Upper lobe of right lung (tissue), 1 donor: ENCODE measurements around the gene SDK2. TPM values are rescaled to one million over a fixed set of nuclear protein-coding genes. Genes with fewer than 3 reads are reported as not detected.

Source experiments
- ATAC-seq: fragments of 200-7000 bp; cut with Tn5 transposase; one replicate; pipeline ENCODE4 v1.9.1; 2020; ENCODE audit warnings: mild to moderate bottlenecking, moderate library complexity
- DNase-seq: peaks from one replicate; pipeline ENCODE4 v3.0.0-alpha.2; 2020
- H3K27ac ChIP-seq: fragments of 200-600 bp; one replicate; pipeline ENCODE4 v1.8.0; 2022
- H3K27me3 ChIP-seq: fragments of 200-600 bp; one replicate; pipeline ENCODE4 v1.8.0; 2022; ENCODE audit warnings: mild to moderate bottlenecking
- H3K36me3 ChIP-seq: fragments of 200-600 bp; one replicate; pipeline ENCODE4 v1.8.0; 2022
- H3K4me1 ChIP-seq: fragments of 200-600 bp; one replicate; pipeline ENCODE4 v1.8.0; 2022
- H3K4me3 ChIP-seq: fragments of 200-600 bp; one replicate; pipeline ENCODE4 v1.8.0; 2022; ENCODE audit warnings: mild to moderate bottlenecking
- H3K9me3 ChIP-seq: fragments of 200-600 bp; one replicate; pipeline ENCODE4 v1.8.0; 2022
- intact Hi-C: fragments of 100-400 bp; cut with DNase I; formaldehyde crosslinking; loops from one replicate; pipeline ENCODE4 v1.11.0; 2022
- total RNA-seq: library from RNA; stranded (reverse); fragmentation: NEBNext Ultra II Directional; extraction: Animal tissue kit (Norgen Biotek cat#: 25700); gene quantifications from one replicate; pipeline ENCODE4 v1.2.1, GENCODE V29; 2021
- TF ChIP-seq, protein P1 (sequence below): fragments of 200-600 bp; IDR thresholded peaks from one replicate; pipeline ENCODE4 v1.8.0; 2022; ENCODE audit warnings: antibody characterized with exemption
- donor health status: DM: no; HTN: yes; CAD: no; lungs with severe emphysema.

The SDK2 gene
- total RNA-seq, 1 donor from 2014 or later = 2.3 TPM

DNA sequence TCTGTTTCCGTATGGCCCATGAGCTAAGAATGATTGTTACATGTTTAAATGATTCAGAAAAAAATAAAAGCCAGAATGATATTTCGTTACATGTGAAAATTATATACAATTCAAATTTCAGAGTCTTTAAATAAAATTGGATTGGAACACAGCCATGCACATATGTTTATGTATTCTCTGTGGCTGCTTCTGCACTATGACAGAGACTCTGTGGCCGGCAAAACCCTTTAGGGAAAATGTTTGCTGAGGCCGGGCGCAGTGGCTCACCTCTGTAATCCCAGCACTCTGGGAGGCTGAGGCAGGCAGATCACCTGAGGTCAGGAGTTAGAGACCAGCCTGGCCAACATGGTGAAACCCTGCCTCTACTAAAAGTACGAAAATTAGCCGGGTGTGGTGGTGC is 316.6 kb downstream of the SDK2 start:
- no peak for ATAC-seq

DNA sequence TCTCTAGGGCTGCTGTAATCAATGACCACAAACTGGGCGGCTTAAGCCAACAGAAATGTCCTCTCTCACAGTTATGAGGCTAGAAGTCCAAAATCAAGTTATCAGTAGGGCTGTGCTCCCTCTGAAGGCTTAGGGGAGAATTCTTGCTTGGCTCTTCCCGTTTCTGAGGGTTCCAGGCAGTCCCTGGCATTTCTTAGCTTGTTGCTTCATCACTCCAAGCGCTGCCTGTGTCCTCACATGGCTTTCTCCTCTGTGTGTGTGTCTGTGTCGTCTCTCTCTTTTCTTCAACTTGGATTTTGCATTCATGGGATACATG is 318.8 kb downstream of the SDK2 start:
- intact Hi-C loops = no loop called here
- no peaks in the 10 kb centered on the region for H3K36me3 ChIP-seq
- H3K9me3 ChIP-seq = no peaks in the 10 kb centered on the region
- DNase-seq (no peak), ATAC-seq (peak; percentile 80)
- TF ChIP-seq, protein P1, sequence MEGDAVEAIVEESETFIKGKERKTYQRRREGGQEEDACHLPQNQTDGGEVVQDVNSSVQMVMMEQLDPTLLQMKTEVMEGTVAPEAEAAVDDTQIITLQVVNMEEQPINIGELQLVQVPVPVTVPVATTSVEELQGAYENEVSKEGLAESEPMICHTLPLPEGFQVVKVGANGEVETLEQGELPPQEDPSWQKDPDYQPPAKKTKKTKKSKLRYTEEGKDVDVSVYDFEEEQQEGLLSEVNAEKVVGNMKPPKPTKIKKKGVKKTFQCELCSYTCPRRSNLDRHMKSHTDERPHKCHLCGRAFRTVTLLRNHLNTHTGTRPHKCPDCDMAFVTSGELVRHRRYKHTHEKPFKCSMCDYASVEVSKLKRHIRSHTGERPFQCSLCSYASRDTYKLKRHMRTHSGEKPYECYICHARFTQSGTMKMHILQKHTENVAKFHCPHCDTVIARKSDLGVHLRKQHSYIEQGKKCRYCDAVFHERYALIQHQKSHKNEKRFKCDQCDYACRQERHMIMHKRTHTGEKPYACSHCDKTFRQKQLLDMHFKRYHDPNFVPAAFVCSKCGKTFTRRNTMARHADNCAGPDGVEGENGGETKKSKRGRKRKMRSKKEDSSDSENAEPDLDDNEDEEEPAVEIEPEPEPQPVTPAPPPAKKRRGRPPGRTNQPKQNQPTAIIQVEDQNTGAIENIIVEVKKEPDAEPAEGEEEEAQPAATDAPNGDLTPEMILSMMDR = peak; percentile 26
- H3K27me3 ChIP-seq = no peaks in the 10 kb centered on the region
- no peaks in the 10 kb centered on the region for H3K4me1 ChIP-seq
- H3K4me3 ChIP-seq = no peak overlapping the region
- H3K27ac ChIP-seq = no peak overlapping the region

More for the DNA sequence above, 316.6 kb downstream of the SDK2 start:
- H3K27ac ChIP-seq = no peak overlapping the region
- no peak for DNase-seq
- no peaks in the 10 kb centered on the region for H3K27me3 ChIP-seq
- TF ChIP-seq, protein P1 = no peak
- no peaks in the 10 kb centered on the region for H3K36me3 ChIP-seq
- intact Hi-C loops = no loop called here
- H3K9me3 ChIP-seq = no peaks in the 10 kb centered on the region
- H3K4me3 ChIP-seq = no peak overlapping the region
- no peaks in the 10 kb centered on the region for H3K4me1 ChIP-seq

DNA sequence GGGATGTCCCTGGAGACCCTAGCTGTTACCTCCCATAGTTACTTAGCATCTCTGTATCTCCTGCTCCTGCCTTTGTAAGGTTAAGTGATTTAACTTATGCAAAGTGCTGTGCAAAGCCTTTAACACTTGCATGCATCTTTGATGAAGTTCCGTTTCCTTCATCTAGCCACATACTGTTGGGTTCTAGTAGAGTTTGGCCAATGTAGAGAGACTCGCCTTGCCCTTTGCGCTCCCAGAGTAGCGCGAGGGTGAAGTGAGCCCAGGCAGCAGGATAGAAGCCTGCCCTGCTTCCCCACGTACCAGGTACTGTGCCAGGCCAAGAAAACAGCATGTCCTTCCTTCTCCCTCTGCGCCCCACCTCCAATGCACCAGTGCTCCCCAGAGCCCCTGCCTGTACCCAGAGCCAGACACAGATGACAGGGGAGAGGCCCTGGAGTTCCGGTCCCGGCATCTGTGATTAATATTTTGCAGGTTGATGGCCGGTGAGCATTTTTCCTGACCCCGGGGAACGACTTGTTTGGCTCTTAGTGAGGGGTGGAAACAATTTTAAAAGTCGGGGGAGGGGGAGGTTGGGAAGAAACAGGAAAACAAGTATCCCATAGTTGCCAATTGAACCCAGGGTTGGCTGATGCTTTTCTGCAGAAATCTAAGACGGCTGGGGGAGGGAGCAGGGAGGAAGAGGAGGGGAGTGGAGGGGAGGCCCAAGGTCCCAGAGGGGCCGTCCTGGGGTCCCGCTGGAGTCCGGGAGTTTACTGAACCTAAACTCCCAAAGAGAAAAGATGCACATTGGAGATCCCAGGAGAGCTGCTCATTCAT is 319.3 kb downstream of the SDK2 start:
- intact Hi-C loops = no loop called here
- Histone ChIP-seq H3K27ac (no peak overlapping the region), H3K9me3 (no peaks in the 10 kb centered on the region), H3K27me3 (no peaks in the 10 kb centered on the region), H3K4me1 (no peaks in the 10 kb centered on the region), H3K4me3 (no peak overlapping the region), H3K36me3 (no peaks in the 10 kb centered on the region)
- no peak for ATAC-seq
- no peak for DNase-seq
- TF ChIP-seq, protein P1 = no peak

DNA sequence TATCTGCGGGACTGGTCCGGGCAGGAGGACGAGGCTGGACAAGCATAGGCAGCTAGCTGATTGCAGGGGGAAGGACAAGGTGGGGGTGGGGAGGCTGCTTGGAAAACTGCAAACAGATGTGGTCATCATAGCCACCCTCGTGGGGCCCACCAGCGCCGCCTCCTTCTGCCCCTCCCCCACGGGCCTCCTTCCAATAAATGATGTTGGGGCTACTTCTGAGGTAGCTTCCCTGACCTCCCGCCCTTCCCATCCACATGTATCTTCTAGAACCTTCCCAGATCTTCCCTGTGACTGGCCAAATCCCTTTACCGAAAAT is 320.1 kb downstream of the SDK2 start:
- ATAC-seq (no peak), DNase-seq (no peak)
- Histone ChIP-seq H3K4me3 (no peak overlapping the region), H3K9me3 (no peaks in the 10 kb centered on the region), H3K27ac (no peak overlapping the region), H3K27me3 (no peaks in the 10 kb centered on the region), H3K4me1 (no peaks in the 10 kb centered on the region), H3K36me3 (no peaks in the 10 kb centered on the region)
- TF ChIP-seq, protein P1 = no peak
- intact Hi-C loops = no loop called here

DNA sequence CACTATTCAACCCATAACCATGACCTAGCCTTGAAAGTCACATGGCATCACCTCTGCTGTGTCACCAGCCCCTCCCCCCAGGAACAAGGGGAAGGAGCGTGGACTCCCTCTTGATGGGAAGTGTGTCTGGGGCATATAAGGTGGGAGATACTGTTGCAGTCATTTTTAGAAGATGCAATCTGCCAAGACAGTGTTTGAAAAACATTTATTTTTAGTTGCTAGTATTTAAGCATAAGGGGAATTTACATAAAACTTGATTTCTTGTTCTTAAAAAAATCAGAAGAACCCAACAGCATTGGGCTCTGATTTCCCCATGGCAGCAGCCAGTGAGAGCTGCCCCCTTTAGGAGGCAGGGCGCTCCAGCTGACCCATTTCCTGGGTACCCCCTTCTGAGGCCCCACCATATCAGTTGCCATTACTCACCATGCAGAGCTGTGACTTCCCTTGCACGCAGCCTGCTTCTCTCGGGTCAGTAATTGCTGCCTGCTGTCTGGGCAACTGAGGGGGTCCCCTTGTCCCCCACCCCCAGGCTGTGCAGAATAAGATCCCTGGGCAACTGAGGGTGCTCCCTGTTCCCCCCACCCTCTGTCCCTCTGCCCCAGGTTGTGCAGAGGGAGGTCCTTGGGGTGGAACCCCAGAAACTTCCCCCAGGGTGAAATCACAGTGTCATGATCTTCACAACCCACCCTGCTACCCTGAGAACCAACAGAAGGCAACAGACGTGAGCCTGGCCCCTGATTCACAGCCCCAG is 320.7 kb downstream of the SDK2 start:
- no peak overlapping the region for H3K27ac ChIP-seq
- intact Hi-C loops = no loop called here
- ATAC-seq = no peak

More for the DNA sequence above, 320.7 kb downstream of the SDK2 start:
- no peak overlapping the region for H3K4me3 ChIP-seq
- no peaks in the 10 kb centered on the region for H3K27me3 ChIP-seq
- no peaks in the 10 kb centered on the region for H3K9me3 ChIP-seq
- DNase-seq = no peak
- no peaks in the 10 kb centered on the region for H3K4me1 ChIP-seq
- TF ChIP-seq, protein P1 = no peak
- H3K36me3 ChIP-seq = no peaks in the 10 kb centered on the region
